ENCODE results near the gene SNRPA.

DNA sequence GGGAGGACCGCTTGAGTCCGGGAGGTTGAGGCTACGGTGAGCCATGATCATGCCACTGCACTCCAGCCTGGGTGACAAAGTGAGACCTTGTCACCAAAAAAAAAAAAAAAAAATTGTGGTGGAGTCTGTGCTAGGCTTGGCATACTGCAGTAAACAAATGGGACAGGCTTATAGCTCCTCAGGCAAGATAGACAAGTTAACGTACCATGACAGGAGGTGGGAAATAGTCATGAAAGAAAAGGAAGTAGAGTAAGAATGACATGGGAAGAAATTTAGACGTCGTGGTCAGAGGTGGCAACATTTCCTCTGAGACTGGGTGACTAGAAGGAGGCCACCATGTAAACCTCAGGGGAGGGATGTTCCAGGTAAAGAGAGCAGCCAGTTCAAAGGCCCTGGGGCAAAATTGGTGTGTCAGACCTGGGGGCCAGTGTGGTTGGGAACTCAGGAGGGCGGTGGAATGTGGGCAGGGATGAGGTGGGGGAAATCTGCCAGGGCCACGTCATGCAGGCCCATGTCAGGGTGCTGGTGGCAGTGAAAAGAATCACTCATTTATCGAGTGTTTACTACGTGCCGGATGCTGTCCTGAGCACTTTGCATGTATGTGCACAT, 5.6 kb downstream of the SNRPA start:
- TF ChIP-seq POLR2AphosphoS5 (IDR thresholded peaks at IDR 0.05; ENCODE audit: insufficient read depth in 1 of 2, low read depth in 1 of 2) (no peak), CTCF (IDR thresholded peaks at IDR 0.05) (no peak), POLR2A (IDR thresholded peaks at IDR 0.05) (no peak)
